B cell (primary cell): ENCODE data around the gene TMEM18. TPM values are rescaled to one million over a fixed set of nuclear protein-coding genes. Genes with fewer than 3 reads are reported as not detected.

Experiments
- ATAC-seq: fragments of 200-7000 bp; cut with Tn5 transposase; one replicate; pipeline ENCODE4 v1.10.0; 2021; ENCODE audit warnings: low read depth, mild to moderate bottlenecking, moderate number of reproducible peaks, moderate library complexity
- CTCF ChIA-PET: fragments of 350-600 bp; sonication (Branson Sonifier 250); formaldehyde crosslinking; loops from one replicate; lab custom pipeline; 2021; ENCODE audit warnings: antibody characterized with exemption, inconsistent platforms; lab: Charles Lee
- POLR2A ChIA-PET: fragments of 350-600 bp; sonication (Branson Sonifier 250); formaldehyde crosslinking; loops from one replicate; lab custom pipeline; 2021; ENCODE audit warnings: antibody characterized with exemption; lab: Charles Lee
- DNase-seq: peaks from one replicate; pipeline ENCODE4 v3.0.0; 2013
- H2AFZ ChIP-seq: 2 replicates; pipeline ENCODE4 v1.6.1; 2012; ENCODE audit warnings: mild to moderate bottlenecking, low read depth, low read length; ENCODE audit not compliant: insufficient read depth, poor library complexity, severe bottlenecking
- H3K27ac ChIP-seq, 2 donors: 1 replicate in 1 of 2; 2 replicates in 1 of 2; pipeline ENCODE4 v1.5.1; 2012 to 2013; ENCODE audit warnings: low read length in 2 of 2, mild to moderate bottlenecking in 2 of 2, moderate library complexity in 1 of 2
- H3K27me3 ChIP-seq, 4 experiments: fragments of 200-600 bp in 1 of 4; sonication (generic) in 1 of 4; replicated peaks in 1 of 4; 1 replicate in 2 of 4; 2 replicates in 2 of 4; pipeline versions ENCODE4 v1.6.1 to v1.7.0; 2013 to 2016; ENCODE audit warnings: low read length in 3 of 4, mild to moderate bottlenecking in 2 of 4, mixed read lengths in 1 of 4, moderate library complexity in 1 of 4; ENCODE audit not compliant: insufficient read depth in 4 of 4, control insufficient read depth in 3 of 4; ENCODE audit errors: control extremely low read depth in 1 of 4
- H3K36me3 ChIP-seq, 2 experiments: replicated peaks in 1 of 2; 1 replicate in 1 of 2; 2 replicates in 1 of 2; pipeline versions ENCODE4 v1.6.1 to v1.7.1; 2013; ENCODE audit warnings: low read length in 1 of 2; ENCODE audit not compliant: insufficient read depth in 2 of 2, control insufficient read depth in 1 of 2; ENCODE audit errors: control extremely low read depth in 1 of 2, extremely low read depth in 1 of 2
- H3K4me1 ChIP-seq, 2 donors: fragments of 200-600 bp in 1 of 2; sonication (generic) in 1 of 2; 1 replicate in 1 of 2; 2 replicates in 1 of 2; pipeline versions ENCODE4 v1.5.1 to v1.6.1; 2013 to 2017; ENCODE audit warnings: low read length in 2 of 2; ENCODE audit not compliant: control insufficient read depth in 2 of 2, insufficient read depth in 2 of 2
- H3K4me2 ChIP-seq: replicated peaks from 2 replicates; pipeline ENCODE3; 2012; ENCODE audit warnings: mild to moderate bottlenecking, low read depth, low read length; ENCODE audit not compliant: poor library complexity, severe bottlenecking
- H3K4me3 ChIP-seq, 5 experiments: fragments of 200-600 bp in 1 of 5; sonication (generic) in 1 of 5; 1 replicate in 3 of 5; 2 replicates in 2 of 5; pipeline versions ENCODE4 v1.5.1 to v1.7.0; 2011 to 2016; ENCODE audit warnings: low read length in 4 of 5, mild to moderate bottlenecking in 4 of 5, low read depth in 2 of 5, control low read depth in 1 of 5, moderate library complexity in 1 of 5; ENCODE audit not compliant: insufficient read depth in 1 of 5; ENCODE audit errors: control extremely low read depth in 1 of 5, extremely low read depth in 1 of 5
- H3K79me2 ChIP-seq: fragments of 200-600 bp; sonication (generic); one replicate; pipeline ENCODE4 v1.6.0; 2016; ENCODE audit warnings: low read length; ENCODE audit not compliant: control insufficient read depth, insufficient read depth
- H3K9ac ChIP-seq: fragments of 200-600 bp; sonication (generic); 2 replicates; pipeline ENCODE4 v1.6.1; 2017; ENCODE audit warnings: mild to moderate bottlenecking, low read length, moderate library complexity
- H3K9me3 ChIP-seq, 3 donors: one replicate each; pipeline versions ENCODE4 v1.6.1 to v1.7.1; 2013; ENCODE audit warnings: low read length in 2 of 3; ENCODE audit not compliant: control insufficient read depth in 2 of 3, insufficient read depth in 1 of 3; ENCODE audit errors: control extremely low read depth in 1 of 3
- H4K20me1 ChIP-seq: 2 replicates; pipeline ENCODE4 v1.6.0; 2012; ENCODE audit warnings: mild to moderate bottlenecking, low read length; ENCODE audit not compliant: insufficient read depth, control insufficient read depth, poor library complexity, severe bottlenecking
- H3K27ac Mint-ChIP-seq: one replicate; pipeline ENCODE4 v1.8.0; 2021; ENCODE audit warnings: mixed read lengths
- H3K27me3 Mint-ChIP-seq: one replicate; pipeline ENCODE4 v1.8.0; 2021; ENCODE audit warnings: mixed read lengths
- H3K4me1 Mint-ChIP-seq: one replicate; pipeline ENCODE4 v1.8.0; 2021; ENCODE audit warnings: mixed read lengths
- H3K4me3 Mint-ChIP-seq: one replicate; pipeline ENCODE4 v1.8.0; 2021; ENCODE audit warnings: mixed read lengths
- H3K9me3 Mint-ChIP-seq: one replicate; pipeline ENCODE4 v1.8.0; 2022; ENCODE audit warnings: mixed read lengths; ENCODE audit not compliant: insufficient read depth
- EZH2 ChIP-seq: IDR thresholded peaks from 2 replicates; pipeline ENCODE4 v1.6.1; 2012; ENCODE audit warnings: borderline replicate concordance, low read depth, mild to moderate bottlenecking, moderate library complexity, low read length; ENCODE audit not compliant: insufficient read depth, poor library complexity, severe bottlenecking
- WGBS: methylation state at CpG from one replicate; pipeline ENCODE4 v1.1.5; 2013; ENCODE audit warnings: missing lambda C conversion rate; ENCODE audit not compliant: insufficient coverage; 5-methylcytosine and 5-hydroxymethylcytosine counted together
- intact Hi-C: fragments of 100-400 bp; cut with micrococcal nuclease; formaldehyde crosslinking; loops from one replicate; pipeline ENCODE4 v1.10.0; 2022
- polyA plus RNA-seq: library from polyadenylated mRNA; depleted of rRNA; stranded (reverse); fragments of >200 nt; gene quantifications from 2 replicates; pipeline ENCODE4 v1.2.3, GENCODE V29; 2012
- total RNA-seq, 2 donors: library from RNA; stranded (reverse); fragments of 120-200 nt in 1 of 2; gene quantifications; 1 replicate in 1 of 2; 2 replicates in 1 of 2; pipeline versions ENCODE4 v1.2.3 to v1.2.4, GENCODE V29; 2013 to 2022
- TF ChIP-seq, protein P1 (sequence below): fragments of 200-600 bp; IDR thresholded peaks from one replicate; pipeline ENCODE4 v1.8.0; 2022; ENCODE audit warnings: antibody characterized with exemption, mild to moderate bottlenecking

TMEM18 gene
- total and polyA plus RNA-seq, 2 donors (not counting 1 experiment from before 2014, with no cell fraction given), result 14.4 to 38.5 TPM

DNA sequence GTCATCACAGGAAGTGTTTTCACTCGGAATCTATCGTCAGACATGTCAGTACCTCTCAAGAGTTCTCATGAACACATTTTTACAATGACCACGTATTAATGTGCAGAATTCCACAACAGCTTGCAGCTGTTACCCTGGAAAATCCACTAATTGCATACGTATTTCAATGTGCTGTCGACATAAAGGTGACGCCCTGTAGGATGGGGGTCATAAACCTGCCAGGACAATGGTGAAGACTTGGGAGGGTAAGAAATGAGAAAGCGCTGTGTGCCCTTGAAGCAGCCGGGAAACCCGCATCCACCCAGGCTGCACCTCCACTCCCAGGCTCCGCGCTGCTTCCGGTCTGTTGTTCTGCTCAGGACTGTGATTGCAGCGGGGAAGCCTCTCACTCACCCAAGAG lies 14.0 kb downstream of the TMEM18 start:
- no peak overlapping the region for H3K4me3 Mint-ChIP-seq
- intact Hi-C loops, result no loop called here

DNA sequence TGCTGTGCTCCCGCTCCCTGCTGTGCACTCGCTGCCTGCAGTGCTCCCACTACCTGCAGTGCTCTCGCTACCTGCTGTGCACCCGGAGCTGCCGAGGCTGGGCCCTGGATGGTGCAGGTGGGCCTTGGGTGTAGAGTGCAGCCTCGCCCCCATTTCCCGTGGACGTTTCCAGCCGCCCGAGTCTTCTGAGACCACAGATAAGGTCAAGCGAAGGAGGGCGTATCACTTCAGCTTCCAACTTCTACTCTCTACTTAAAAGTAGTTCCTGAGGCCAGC lies 15.9 kb downstream of the TMEM18 start:
- Mint-ChIP-seq H3K4me1 (peaks cover 14% of the 10 kb centered on the region), H3K9me3 (peaks cover 12% of the 10 kb centered on the region), H3K4me3 (no peak overlapping the region), H3K27me3 (peaks cover 3% of the 10 kb centered on the region), H3K27ac (no peak overlapping the region)
- no peak overlapping the region for H3K4me2 ChIP-seq
- no peak overlapping the region for H3K27ac ChIP-seq
- H3K9me3 ChIP-seq, result peaks cover 0 to 18% (median 13%) of the 10 kb centered on the region in 3 donors
- no peak overlapping the region for H3K4me3 ChIP-seq
- ATAC-seq, result no peak
- H3K36me3 ChIP-seq, result peaks cover 6 to 21% of the 10 kb centered on the region in 2 experiments
- DNase-seq, result no peak
- no peaks in the 10 kb centered on the region for H4K20me1 ChIP-seq
- no peak overlapping the region for H3K9ac ChIP-seq
- intact Hi-C loops, result no loop called here
- H2AFZ ChIP-seq, result no peak overlapping the region
- H3K79me2 ChIP-seq, result no peaks in the 10 kb centered on the region
- ChIA-PET POLR2A (no interaction called here), CTCF (no interaction called here)
- peaks cover 0 to 3% (median 0%) of the 10 kb centered on the region in 4 experiments for H3K27me3 ChIP-seq
- H3K4me1 ChIP-seq, result peaks cover 8 to 18% of the 10 kb centered on the region in 2 donors
- TF ChIP-seq, protein P1, sequence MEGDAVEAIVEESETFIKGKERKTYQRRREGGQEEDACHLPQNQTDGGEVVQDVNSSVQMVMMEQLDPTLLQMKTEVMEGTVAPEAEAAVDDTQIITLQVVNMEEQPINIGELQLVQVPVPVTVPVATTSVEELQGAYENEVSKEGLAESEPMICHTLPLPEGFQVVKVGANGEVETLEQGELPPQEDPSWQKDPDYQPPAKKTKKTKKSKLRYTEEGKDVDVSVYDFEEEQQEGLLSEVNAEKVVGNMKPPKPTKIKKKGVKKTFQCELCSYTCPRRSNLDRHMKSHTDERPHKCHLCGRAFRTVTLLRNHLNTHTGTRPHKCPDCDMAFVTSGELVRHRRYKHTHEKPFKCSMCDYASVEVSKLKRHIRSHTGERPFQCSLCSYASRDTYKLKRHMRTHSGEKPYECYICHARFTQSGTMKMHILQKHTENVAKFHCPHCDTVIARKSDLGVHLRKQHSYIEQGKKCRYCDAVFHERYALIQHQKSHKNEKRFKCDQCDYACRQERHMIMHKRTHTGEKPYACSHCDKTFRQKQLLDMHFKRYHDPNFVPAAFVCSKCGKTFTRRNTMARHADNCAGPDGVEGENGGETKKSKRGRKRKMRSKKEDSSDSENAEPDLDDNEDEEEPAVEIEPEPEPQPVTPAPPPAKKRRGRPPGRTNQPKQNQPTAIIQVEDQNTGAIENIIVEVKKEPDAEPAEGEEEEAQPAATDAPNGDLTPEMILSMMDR, result no peak
- TF ChIP-seq EZH2, result no peak
- WGBS, result 96% methylated on average over 11 of the region's 12 CpGs

More for the DNA sequence above, 14.0 kb downstream of the TMEM18 start:
- POLR2A ChIA-PET, result no interaction called here
- H3K4me3 ChIP-seq, result no peak overlapping the region
- H3K27ac ChIP-seq, result no peak overlapping the region
- H2AFZ ChIP-seq, result no peak overlapping the region
- DNase-seq (no peak), ATAC-seq (no peak)
- H3K4me1 Mint-ChIP-seq, result peaks cover 14% of the 10 kb centered on the region
- H3K36me3 ChIP-seq, result peaks cover 6 to 35% of the 10 kb centered on the region in 2 experiments
- no peak overlapping the region for H3K9ac ChIP-seq
- TF ChIP-seq EZH2, result no peak
- TF ChIP-seq, protein P1, result no peak
- H3K27ac Mint-ChIP-seq, result no peak overlapping the region
- H3K27me3 ChIP-seq, result no peaks in the 10 kb centered on the region
- WGBS, result 87% methylated on average over 10 of the region's 13 CpGs
- H3K4me1 ChIP-seq, result peaks cover 8 to 18% of the 10 kb centered on the region in 2 donors
- peaks cover 12% of the 10 kb centered on the region for H3K9me3 Mint-ChIP-seq
- H3K27me3 Mint-ChIP-seq, result peaks cover 3% of the 10 kb centered on the region
- CTCF ChIA-PET, result no interaction called here
- no peak overlapping the region for H3K4me2 ChIP-seq
- H3K79me2 ChIP-seq, result no peaks in the 10 kb centered on the region
- H3K9me3 ChIP-seq, result peaks cover 0 to 21% (median 13%) of the 10 kb centered on the region in 3 donors
- no peaks in the 10 kb centered on the region for H4K20me1 ChIP-seq
